GM13976 (cell line): ENCODE results near the gene CLASP2.

Experiments used
- DNase-seq: peaks from one replicate; pipeline ENCODE4 v3.0.0; 2012; ENCODE audit warnings: low spot score
- CTCF ChIP-seq: IDR thresholded peaks from 2 replicates; pipeline ENCODE4 v1.5.1; 2012; ENCODE audit warnings: borderline replicate concordance, mild to moderate bottlenecking; ENCODE audit not compliant: insufficient read depth; ENCODE audit errors: extremely low read depth, missing control alignments, control extremely low read depth
- in situ Hi-C: fragments of 300-500 bp; cut with MboI; formaldehyde crosslinking; loops from one replicate; pipeline ENCODE4 v1.12.0; 2022; ENCODE audit warnings: low sequenced_read_pairs, mixed read lengths, inconsistent platforms; ENCODE audit not compliant: unreplicated experiment

CLASP2 gene

GRCh38 chr3:33592999-33593398 is 125.1 kb downstream of the CLASP2 start:
- in situ Hi-C loops = no loop called here
- DNase-seq = no peak

GRCh38 chr3:33590541-33590940 is 127.5 kb downstream of the CLASP2 start:
- no peak for DNase-seq
- TF ChIP-seq CTCF = no peak
- in situ Hi-C loops = no loop called here

More at GRCh38 chr3:33592999-33593398, 125.1 kb downstream of the CLASP2 start:
- TF ChIP-seq CTCF = no peak

GRCh38 chr3:33586402-33586801 is 131.7 kb downstream of the CLASP2 start:
- no peak for DNase-seq
- in situ Hi-C loops = no loop called here
- no peak for TF ChIP-seq CTCF

- in situ Hi-C loops = no loop called here
- DNase-seq = no peak
- TF ChIP-seq CTCF = no peak
These were observed 135.8 kb downstream of the CLASP2 start for GRCh38 chr3:33582234-33582633.

- DNase-seq = no peak
- TF ChIP-seq CTCF = no peak
- in situ Hi-C loops = no loop called here
These were observed 136.4 kb downstream of the CLASP2 start for GRCh38 chr3:33581666-33582065.

GRCh38 chr3:33579840-33580239 is 138.2 kb downstream of the CLASP2 start:
- TF ChIP-seq CTCF = no peak

GRCh38 chr3:33579178-33579510 is 138.9 kb downstream of the CLASP2 start:
- in situ Hi-C loops = no loop called here
- DNase-seq = no peak
- TF ChIP-seq CTCF = no peak

More at GRCh38 chr3:33579840-33580239, 138.2 kb downstream of the CLASP2 start:
- in situ Hi-C loops = no loop called here
- no peak for DNase-seq
